GM23338 (cell line): Measurements from ENCODE around the gene ADAMTS19. TPM values are rescaled to one million over a fixed set of nuclear protein-coding genes. Genes with fewer than 3 reads are reported as not detected.

Experiments
- ATAC-seq: fragments of 200-7000 bp; cut with Tn5 transposase; 3 replicates; pipeline ENCODE4 v1.9.1; 2020
- DNase-seq: peaks from one replicate; pipeline ENCODE4 v3.0.0-alpha.2; 2015; ENCODE audit warnings: low spot score
- H2AFZ ChIP-seq: fragments of 200-600 bp; sonication (generic); 2 replicates; pipeline ENCODE4 v1.8.0; 2016; ENCODE audit warnings: antibody characterized with exemption, mild to moderate bottlenecking, moderate library complexity
- H3F3A ChIP-seq: fragments of 200-600 bp; sonication (generic); replicated peaks from 2 replicates; pipeline ENCODE4 v1.8.0; 2017; ENCODE audit warnings: antibody characterized with exemption, mixed run types, low read depth
- H3K27ac ChIP-seq: fragments of 200-600 bp; sonication (generic); 2 replicates; pipeline ENCODE4 v1.6.1; 2016; ENCODE audit warnings: low read depth
- H3K27me3 ChIP-seq: fragments of 200-600 bp; sonication (generic); 2 replicates; pipeline ENCODE4 v1.8.0; 2016; ENCODE audit warnings: mild to moderate bottlenecking, mixed run types, moderate library complexity; ENCODE audit not compliant: insufficient read depth
- H3K36me3 ChIP-seq: fragments of 200-600 bp; sonication (generic); 2 replicates; pipeline ENCODE4 v1.8.0; 2016; ENCODE audit warnings: mild to moderate bottlenecking; ENCODE audit not compliant: insufficient read depth
- H3K4me1 ChIP-seq: fragments of 200-600 bp; sonication (generic); 2 replicates; pipeline ENCODE4 v1.8.0; 2016; ENCODE audit warnings: mild to moderate bottlenecking, moderate library complexity; ENCODE audit not compliant: insufficient read depth
- H3K4me2 ChIP-seq: fragments of 200-600 bp; sonication (generic); 2 replicates; pipeline ENCODE4 v1.7.1; 2017; ENCODE audit warnings: mixed run types
- H3K4me3 ChIP-seq: fragments of 200-600 bp; sonication (generic); 2 replicates; pipeline ENCODE4 v1.6.1; 2016; ENCODE audit warnings: mixed run types
- H3K79me2 ChIP-seq: fragments of 200-600 bp; sonication (generic); replicated peaks from 2 replicates; pipeline ENCODE4 v1.8.0; 2017; ENCODE audit warnings: mild to moderate bottlenecking; ENCODE audit not compliant: insufficient read depth
- H3K9me2 ChIP-seq: fragments of 200-600 bp; sonication (generic); 2 replicates; pipeline ENCODE4 v1.8.0; 2017; ENCODE audit not compliant: insufficient read depth
- H4K20me1 ChIP-seq: fragments of 200-600 bp; sonication (generic); replicated peaks from 2 replicates; pipeline ENCODE4 v1.8.0; 2017; ENCODE audit warnings: mild to moderate bottlenecking; ENCODE audit not compliant: insufficient read depth
- H3K27ac Mint-ChIP-seq: 2 replicates; pipeline ENCODE4 v1.8.0; 2020; ENCODE audit warnings: inconsistent platforms, mild to moderate bottlenecking, moderate library complexity, mixed read lengths
- H3K27me3 Mint-ChIP-seq: 3 replicates; pipeline ENCODE4 v1.8.0; 2022; ENCODE audit warnings: low read depth, mild to moderate bottlenecking, moderate library complexity, mixed read lengths, inconsistent platforms; ENCODE audit not compliant: insufficient read depth, poor library complexity
- H3K36me3 Mint-ChIP-seq: 3 replicates; pipeline ENCODE4 v1.8.0; 2021; ENCODE audit warnings: low read depth, mild to moderate bottlenecking, inconsistent platforms, moderate library complexity, mixed read lengths
- H3K4me1 Mint-ChIP-seq: 3 replicates; pipeline ENCODE4 v1.8.0; 2020; ENCODE audit warnings: mild to moderate bottlenecking, inconsistent platforms, mixed read lengths
- H3K4me3 Mint-ChIP-seq: 3 replicates; pipeline ENCODE4 v1.8.0; 2021; ENCODE audit warnings: moderate library complexity, mild to moderate bottlenecking, inconsistent platforms, mixed read lengths
- H3K9me3 Mint-ChIP-seq: 3 replicates; pipeline ENCODE4 v1.8.0; 2020; ENCODE audit warnings: moderate library complexity, mild to moderate bottlenecking, inconsistent platforms, mixed read lengths
- CREB1 ChIP-seq: fragments of 250-450 bp; sonication (Bioruptor Pico); IDR thresholded peaks from 2 replicates; pipeline ENCODE4 v1.5.0; 2020; ENCODE audit warnings: low read depth, mild to moderate bottlenecking, moderate library complexity
- CTCF ChIP-seq, 2 experiments: fragments of 200-600 bp in 1 of 2; sonication (generic) in 1 of 2; conservative IDR thresholded peaks; 2 replicates each; pipeline versions ENCODE4 v1.5.1 to v1.6.1; 2016 to 2017; ENCODE audit warnings: antibody characterized with exemption in 2 of 2, low read depth in 2 of 2, mild to moderate bottlenecking in 2 of 2, moderate library complexity in 1 of 2
- ETS1 ChIP-seq: IDR thresholded peaks from 2 replicates; pipeline ENCODE4 v1.6.1; 2016; ENCODE audit warnings: antibody characterized with exemption
- EZH2 ChIP-seq: fragments of 200-600 bp; sonication (generic); IDR thresholded peaks from one replicate; pipeline ENCODE4 v1.8.0; 2017; ENCODE audit warnings: antibody characterized with exemption, mild to moderate bottlenecking, low read depth; ENCODE audit not compliant: unreplicated experiment
- EZH2phosphoT487 ChIP-seq: fragments of 200-600 bp; sonication (generic); IDR thresholded peaks from one replicate; pipeline ENCODE4 v1.8.1; 2018; ENCODE audit warnings: antibody characterized with exemption; ENCODE audit not compliant: unreplicated experiment
- POLR2AphosphoS5 ChIP-seq: IDR thresholded peaks from 2 replicates; pipeline ENCODE4 v1.6.1; 2016; ENCODE audit warnings: antibody characterized with exemption, low read depth
- REST ChIP-seq: IDR thresholded peaks from one replicate; pipeline ENCODE4 v1.6.1; 2018; ENCODE audit warnings: antibody characterized with exemption; ENCODE audit not compliant: unreplicated experiment
- STAT1 ChIP-seq: IDR thresholded peaks from one replicate; pipeline ENCODE4 v1.6.1; 2016; ENCODE audit warnings: antibody characterized with exemption; ENCODE audit not compliant: unreplicated experiment
- ZNF114 ChIP-seq: fragments of 250-450 bp; sonication (Bioruptor Pico); IDR thresholded peaks from 2 replicates; pipeline ENCODE4 v1.5.0; 2020; ENCODE audit warnings: mild to moderate bottlenecking, moderate library complexity
- ZNF331 ChIP-seq: fragments of 250-450 bp; sonication (Bioruptor Pico); IDR thresholded peaks from 2 replicates; pipeline ENCODE4 v1.5.0; 2020; ENCODE audit warnings: low read depth, mild to moderate bottlenecking, moderate library complexity
- ZNF462 ChIP-seq: fragments of 250-450 bp; sonication (Bioruptor Pico); IDR thresholded peaks from 2 replicates; pipeline ENCODE4 v1.5.0; 2020; ENCODE audit warnings: mild to moderate bottlenecking, moderate library complexity
- polyA plus RNA-seq: library from polyadenylated mRNA; unstranded; fragments of >200 nt; fragmentation: Nextera tagmentation; extraction: Ambion mirVana; gene quantifications from 2 replicates; pipeline ENCODE4 v1.2.1, GENCODE V29; 2016
- total RNA-seq: library from RNA; depleted of rRNA; stranded (reverse); fragments of >200 nt; shearing (Covaris generic); gene quantifications from 2 replicates; pipeline ENCODE4 v1.2.3, GENCODE V29; 2014

Gene ADAMTS19
- total and polyA plus RNA-seq, 2 experiments from 2014 or later: 6.0 to 27.4 TPM

- Histone ChIP-seq H3K9me2 (no peaks in the 10 kb centered on the region), H3F3A (no peaks in the 10 kb centered on the region), H3K79me2 (no peaks in the 10 kb centered on the region), H3K27ac (no peak overlapping the region), H3K4me1 (no peaks in the 10 kb centered on the region), H3K4me2 (no peak overlapping the region), H4K20me1 (no peaks in the 10 kb centered on the region), H3K27me3 (no peaks in the 10 kb centered on the region), H3K36me3 (no peaks in the 10 kb centered on the region; the same call in 1 of the 2 replicates), H2AFZ (no peak overlapping the region), H3K4me3 (no peak overlapping the region)
- peaks cover 2% of the 10 kb centered on the region for H3K27me3 Mint-ChIP-seq
- H3K4me1 Mint-ChIP-seq: no peaks in the 10 kb centered on the region
- ATAC-seq: no peak
- H3K36me3 Mint-ChIP-seq: peaks cover 11% of the 10 kb centered on the region; the same call in 1 of the 3 replicates
- H3K27ac Mint-ChIP-seq: no peak overlapping the region
- H3K4me3 Mint-ChIP-seq: no peak overlapping the region
- no peak for DNase-seq
- H3K9me3 Mint-ChIP-seq: no peaks in the 10 kb centered on the region
- TF ChIP-seq EZH2 (no peak), ETS1 (no peak), POLR2AphosphoS5 (no peak), EZH2phosphoT487 (no peak), CREB1 (CRISPR knock-in tag) (no peak), ZNF462 (no peak), REST (no peak), CTCF (conservative IDR thresholded peaks at IDR 0.05; ENCODE audit: low read depth in 2 of 2) (no peak), ZNF331 (CRISPR knock-in tag) (no peak), STAT1 (no peak), ZNF114 (CRISPR knock-in tag) (no peak)
Observed at GRCh38 chr5:129639331-129639730, 179.2 kb downstream of the ADAMTS19 start.
